ENCODE results near the gene CCDC124.
"Not testable (repeated sequence)": the region's sequence is repeated elsewhere in the genome, so short reads cannot be mapped to it uniquely, and the experiment has no call there.

CCDC124 gene, protein sequence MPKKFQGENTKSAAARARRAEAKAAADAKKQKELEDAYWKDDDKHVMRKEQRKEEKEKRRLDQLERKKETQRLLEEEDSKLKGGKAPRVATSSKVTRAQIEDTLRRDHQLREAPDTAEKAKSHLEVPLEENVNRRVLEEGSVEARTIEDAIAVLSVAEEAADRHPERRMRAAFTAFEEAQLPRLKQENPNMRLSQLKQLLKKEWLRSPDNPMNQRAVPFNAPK

DNA sequence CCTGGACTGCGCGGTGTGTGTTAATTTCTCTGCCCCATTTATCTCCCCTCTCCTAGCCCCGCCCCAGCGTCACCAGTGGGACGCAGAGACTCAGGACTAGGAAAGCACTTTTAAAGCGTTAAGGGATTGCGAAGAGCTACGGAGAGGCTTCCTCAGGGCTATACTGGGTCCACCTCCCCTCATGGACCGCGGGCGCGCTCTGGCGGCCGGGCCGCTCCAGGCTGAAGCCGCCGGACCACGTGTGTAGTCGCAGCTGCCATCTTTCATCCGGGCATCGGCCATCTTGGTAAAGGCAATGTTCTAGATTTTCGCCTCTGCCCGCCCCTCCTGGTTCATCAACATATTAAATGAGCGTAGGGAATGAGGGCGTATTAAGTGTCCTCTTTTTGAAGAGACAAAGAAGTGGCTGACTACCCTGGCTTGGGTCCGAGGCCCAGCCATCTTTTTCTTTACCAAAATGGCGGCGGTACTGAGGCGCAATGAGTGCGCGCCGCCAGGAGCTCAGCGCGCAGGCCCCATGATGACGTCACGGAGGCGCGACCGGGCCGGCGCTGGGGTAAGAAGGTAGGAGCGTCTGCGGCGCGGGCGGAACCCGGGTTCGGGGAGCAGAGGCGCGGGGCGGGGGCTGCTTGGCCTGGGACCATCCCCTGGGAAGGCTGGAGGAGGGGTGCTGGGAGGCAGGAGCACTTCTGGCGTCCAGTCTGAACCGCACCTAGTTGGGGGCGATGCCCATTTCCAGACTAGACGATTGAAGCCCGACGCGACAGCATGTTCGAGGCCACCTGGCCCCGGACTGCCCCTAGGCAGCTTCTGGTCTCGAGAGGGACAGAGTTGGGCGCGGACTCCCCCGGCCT lies at the start of gene CCDC124:
Gene CCDC124 (plus strand): TSS at position 531 of the 854 bp plus-strand sequence. CDS start 3,406 bp downstream, outside the sequence.
- DNase-seq (ENCODE audit: low read depth in 2 of 2) = peak; percentile 85 to 87

GRCh38 chr19:17883627-17884410 lies 49.0 kb upstream of the CCDC124 start:
- DNase-seq (ENCODE audit: low read depth in 2 of 2) = no peak

- DNase-seq (ENCODE audit: low read depth in 2 of 2) = no peak
Observed at GRCh38 chr19:17886515-17886914, 46.3 kb upstream of the CCDC124 start.

- not testable (repeated sequence) for DNase-seq (ENCODE audit: low read depth in 2 of 2)
Observed at GRCh38 chr19:17887221-17887620, 45.6 kb upstream of the CCDC124 start.

DNA sequence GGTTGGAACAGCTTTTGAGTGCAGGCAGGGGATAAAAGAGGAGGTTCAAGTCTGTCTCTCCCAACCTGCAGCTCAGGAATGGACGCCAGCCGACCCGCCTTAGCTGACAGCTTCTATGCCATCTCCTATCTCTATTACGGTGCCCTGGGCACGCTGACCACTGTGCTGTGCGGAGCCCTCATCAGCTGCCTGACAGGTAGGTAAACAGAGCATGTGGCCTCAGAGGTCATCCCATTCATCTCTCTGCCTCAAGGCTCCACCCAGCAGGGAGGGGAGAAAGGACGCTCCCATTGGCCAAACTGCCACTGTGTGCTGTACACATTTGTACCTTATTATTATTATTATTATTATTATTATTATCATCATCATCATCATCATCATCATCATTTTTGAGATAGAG lies 44.6 kb upstream of the CCDC124 start:
- no peak for DNase-seq (ENCODE audit: low read depth in 2 of 2)

DNA sequence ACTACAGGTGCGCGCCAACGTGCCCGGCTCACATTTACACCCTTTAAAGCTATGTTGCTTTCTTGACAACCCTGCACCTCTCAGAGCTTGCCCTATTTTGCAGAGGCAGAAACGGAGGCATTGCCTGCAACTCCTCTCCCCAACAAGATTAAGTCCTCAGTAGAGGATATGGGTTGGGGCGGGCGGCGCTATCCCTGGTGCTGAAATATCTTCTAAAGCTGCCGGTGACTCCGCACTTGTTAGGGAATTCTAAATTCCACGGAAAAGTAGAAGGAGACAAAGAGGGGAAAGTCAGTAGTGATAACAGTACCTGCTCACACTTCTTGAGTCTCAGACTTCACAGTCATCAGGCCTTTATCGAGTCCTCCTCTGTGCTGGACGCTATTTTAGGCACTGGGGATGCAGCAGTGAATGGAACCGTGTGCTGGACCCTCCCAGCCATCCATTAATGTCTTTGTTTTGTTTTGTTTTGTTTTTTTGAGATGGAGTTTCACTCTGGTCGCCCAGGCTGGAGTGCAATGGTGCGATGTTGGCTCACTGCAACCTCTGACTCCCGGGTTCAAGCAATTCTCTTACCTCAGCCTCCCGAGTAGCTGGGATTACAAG lies 43.1 kb upstream of the CCDC124 start:
- DNase-seq (ENCODE audit: low read depth in 2 of 2) = no peak

GRCh38 chr19:17893766-17894165 lies 39.0 kb upstream of the CCDC124 start:
- DNase-seq (ENCODE audit: low read depth in 2 of 2) = no peak

DNA sequence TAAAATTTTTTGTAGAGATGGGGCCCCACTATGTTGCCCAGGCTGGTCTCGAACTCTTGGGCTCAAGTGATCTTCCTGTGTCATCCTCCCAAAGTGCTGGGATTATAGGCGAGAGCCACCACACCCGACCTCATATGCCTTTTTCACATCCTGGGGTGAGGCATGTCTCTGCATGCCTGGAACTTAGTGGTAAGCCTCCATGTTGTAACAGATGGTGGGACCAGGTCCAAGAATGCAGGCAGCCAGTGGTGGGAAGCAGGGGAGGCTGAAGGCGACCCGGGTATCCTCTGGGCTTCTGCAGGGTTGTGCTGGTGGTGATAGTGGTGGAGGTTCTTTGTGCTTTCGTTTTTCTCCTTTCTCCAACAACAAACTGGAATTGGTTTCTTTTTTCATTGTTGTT lies 30.1 kb upstream of the CCDC124 start:
- no peak for DNase-seq (ENCODE audit: low read depth in 2 of 2)

GRCh38 chr19:17908244-17908643 lies 24.6 kb upstream of the CCDC124 start:
- DNase-seq (ENCODE audit: low read depth in 2 of 2) = no peak

- no peak for DNase-seq (ENCODE audit: low read depth in 2 of 2)
Observed at GRCh38 chr19:17909003-17909732, 23.6 kb upstream of the CCDC124 start.

GRCh38 chr19:17910791-17911360 lies 21.9 kb upstream of the CCDC124 start:
- no peak for DNase-seq (ENCODE audit: low read depth in 2 of 2)

DNA sequence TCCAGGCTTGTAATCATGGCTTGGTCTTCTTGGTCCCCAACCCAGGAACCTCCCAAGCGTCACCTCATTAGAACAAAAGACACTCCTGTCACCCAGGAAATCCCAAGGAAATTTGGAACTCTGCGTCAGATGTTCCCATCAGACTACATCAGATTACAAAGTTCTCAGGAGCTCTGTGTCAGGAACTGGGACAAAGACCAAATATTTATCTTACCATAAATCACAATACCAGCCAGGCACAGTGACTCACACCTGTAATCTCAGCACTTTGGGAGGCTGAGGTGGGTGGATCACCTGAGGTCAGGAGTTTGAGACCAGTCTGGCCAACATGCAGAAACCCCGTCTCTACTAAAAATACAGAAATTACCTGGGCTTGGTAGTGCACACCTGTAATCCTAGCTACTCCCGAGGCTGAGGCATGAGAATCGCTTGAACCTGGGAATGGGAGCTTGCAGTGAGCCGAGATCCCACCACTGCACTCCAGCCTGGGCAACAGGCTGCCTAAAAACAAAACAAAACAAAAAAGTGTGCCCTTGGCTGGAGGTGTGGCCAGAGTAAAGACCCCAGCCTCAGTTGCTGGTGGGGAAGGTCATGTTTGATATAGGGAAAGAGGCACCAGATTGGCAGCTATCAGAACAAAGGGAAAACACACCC lies 16.7 kb upstream of the CCDC124 start:
- no peak for DNase-seq (ENCODE audit: low read depth in 2 of 2)

- DNase-seq (ENCODE audit: low read depth in 2 of 2) = not testable (repeated sequence)
Observed at GRCh38 chr19:17918151-17918550, 14.7 kb upstream of the CCDC124 start.

GRCh38 chr19:17919122-17919521 lies 13.7 kb upstream of the CCDC124 start:
- not testable (repeated sequence) for DNase-seq (ENCODE audit: low read depth in 2 of 2)

- DNase-seq (ENCODE audit: low read depth in 2 of 2) = no peak
Observed at GRCh38 chr19:17920527-17920926, 12.3 kb upstream of the CCDC124 start.

DNA sequence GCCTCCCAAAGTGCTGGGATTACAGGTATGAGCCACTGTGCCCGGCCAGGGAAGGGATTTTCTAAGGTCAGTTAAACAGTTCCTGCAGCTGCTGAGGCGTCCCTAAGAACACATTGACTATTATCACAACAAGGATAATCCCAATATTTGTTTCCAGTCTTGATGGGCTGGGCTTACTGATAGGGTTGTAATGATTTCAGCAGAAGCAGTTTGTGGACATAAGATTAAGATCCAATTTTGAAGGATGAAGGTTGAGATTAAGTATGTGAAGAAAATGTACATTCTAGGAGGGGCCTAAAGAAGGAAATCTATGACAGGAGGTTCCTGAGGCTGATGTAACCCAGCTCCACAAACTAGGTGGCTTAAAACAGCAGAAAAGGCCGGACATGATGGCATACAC lies 10.7 kb upstream of the CCDC124 start:
- DNase-seq (ENCODE audit: low read depth in 2 of 2) = no peak

- DNase-seq (ENCODE audit: low read depth in 2 of 2) = no peak
Observed at GRCh38 chr19:17926044-17926443, 6.8 kb upstream of the CCDC124 start.

DNA sequence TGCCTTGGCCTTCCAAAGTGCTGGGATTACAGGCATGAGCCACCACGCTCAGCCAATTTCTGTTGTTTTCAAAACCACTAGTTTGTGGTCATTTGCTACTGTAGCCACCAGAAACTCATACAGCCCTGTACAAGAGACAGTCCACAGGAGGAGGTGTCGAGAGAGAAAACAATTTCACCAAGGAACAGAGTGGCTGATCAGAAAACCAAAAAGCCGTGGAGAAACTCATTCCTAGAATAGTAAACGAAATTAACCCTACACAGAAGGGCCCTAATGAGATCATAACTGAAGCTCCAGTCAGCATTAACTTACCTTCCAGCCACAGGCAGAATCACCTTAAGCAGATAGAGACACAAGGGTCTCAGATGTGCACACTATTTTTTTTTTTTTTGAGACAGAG lies 3.8 kb upstream of the CCDC124 start:
- no peak for DNase-seq (ENCODE audit: low read depth in 2 of 2)

DNA sequence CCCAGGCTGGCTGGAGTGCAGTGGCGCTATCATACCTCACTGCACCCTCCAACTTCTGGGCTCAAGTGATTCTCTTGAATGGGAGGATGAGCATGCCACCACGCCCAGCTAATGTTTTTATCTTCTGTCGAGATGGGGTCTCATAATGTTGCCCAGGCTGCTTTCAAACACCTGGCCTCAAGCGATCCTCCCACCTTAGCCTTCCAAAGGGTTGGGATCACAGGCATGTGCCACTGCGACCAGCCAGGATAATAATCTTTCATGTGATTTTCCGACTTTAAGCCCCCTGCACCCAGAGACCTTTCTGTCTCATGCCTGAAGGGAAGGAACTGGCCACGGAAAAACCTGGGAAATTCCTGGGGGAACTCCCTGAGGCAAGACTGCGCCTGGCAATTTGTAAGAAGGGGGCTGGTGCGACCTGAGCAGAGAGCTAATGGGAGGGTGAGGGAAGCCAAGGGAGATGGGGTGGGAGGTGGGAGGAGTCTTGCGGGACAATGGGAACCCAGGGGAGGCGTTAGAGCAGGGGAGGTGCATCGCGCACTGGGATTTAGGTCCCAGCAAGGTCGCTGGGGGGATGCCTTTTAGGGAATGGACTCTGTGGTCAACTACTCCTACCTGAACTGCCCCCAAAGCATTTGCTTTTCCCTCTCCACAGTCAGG lies 1.2 kb upstream of the CCDC124 start:
- no peak for DNase-seq (ENCODE audit: low read depth in 2 of 2)
